HepG2 (cell line): ENCODE measurements around the gene CD300A. TPM values are rescaled to one million over a fixed set of nuclear protein-coding genes. Genes with fewer than 3 reads are reported as not detected.
A peak's percentile ranks its signal among the peaks of the same experiment; 100 is the strongest.

Experiments
- ARID4A ChIP-seq: sonication (generic); formaldehyde crosslinking; IDR thresholded peaks from 2 replicates; pipeline ENCODE4 v1.5.0; 2020; ENCODE audit warnings: mild to moderate bottlenecking, missing genetic modification reagents, borderline replicate concordance
- ATF4 ChIP-seq, 2 experiments: fragments of 450-650 bp in 1 of 2; sonication (generic) in 1 of 2; formaldehyde crosslinking; IDR thresholded peaks; 2 replicates each; pipeline versions ENCODE4 v1.5.0 to v1.8.0; 2020 to 2022; ENCODE audit warnings: mild to moderate bottlenecking in 1 of 2, missing genetic modification reagents in 1 of 2
- FOXC1 ChIP-seq: sonication (generic); formaldehyde crosslinking; IDR thresholded peaks from 2 replicates; pipeline ENCODE4 v1.8.0; 2022; ENCODE audit warnings: mild to moderate bottlenecking, missing genetic modification reagents, borderline replicate concordance
- HIC2 ChIP-seq: sonication (generic); formaldehyde crosslinking; IDR thresholded peaks from 2 replicates; pipeline ENCODE4 v1.9.0; 2022; ENCODE audit warnings: low read depth, missing genetic modification reagents
- KDM5B ChIP-seq: sonication (generic); formaldehyde crosslinking; IDR thresholded peaks from 2 replicates; pipeline ENCODE4 v1.4.0; 2020; ENCODE audit warnings: missing genetic modification reagents, mild to moderate bottlenecking, borderline replicate concordance
- SIN3B ChIP-seq: fragments of 150-350 bp; IDR thresholded peaks from 2 replicates; pipeline ENCODE4 v1.6.1; 2014; ENCODE audit warnings: low read length
- ZNF589 ChIP-seq: sonication (generic); formaldehyde crosslinking; conservative IDR thresholded peaks from 2 replicates; pipeline ENCODE4 v1.8.0; 2022; ENCODE audit warnings: mild to moderate bottlenecking, moderate library complexity, missing genetic modification reagents
- polyA plus RNA-seq, 8 experiments: library from polyadenylated mRNA; depleted of rRNA in 3 of 8; stranded (reverse) in 7 of 8; unstranded in 1 of 8; fragments of >200 nt; fragmentation: Illumina TruSeq in 4 of 8; extraction: Trizol in 4 of 8; gene quantifications; 2 replicates each; pipeline versions ENCODE4 v1.2.1 to v1.2.3, GENCODE V29; 2011 to 2016; ENCODE audit warnings: low read depth in 4 of 8, missing spikeins in 1 of 8, mixed read lengths in 1 of 8; ENCODE audit not compliant: insufficient read depth in 1 of 8
- total RNA-seq, 5 experiments: library from RNA; depleted of rRNA; stranded (reverse); fragments of >200 nt; fragmentation: Illumina TruSeq; extraction: Trizol; gene quantifications; 2 replicates each; pipeline ENCODE4 v1.2.3, GENCODE V29; 2016; ENCODE audit warnings: low read depth in 1 of 5

The CD300A gene
- total and polyA plus RNA-seq, 2 of the 13 experiments (the other 11 are each of a cell fraction or from before 2014, with no cell fraction given): not detected

- TF ChIP-seq ARID4A (CRISPR knock-in tag) (peak; percentile 92), HIC2 (CRISPR knock-in tag) (no peak; the same call in none of the 2 replicates), FOXC1 (peak; percentile 92), SIN3B (0 out of 2 replicates have a peak, but pooled peaks have one; percentile 35), ATF4 (CRISPR knock-in tag; IDR thresholded peaks at IDR 0.05) (peak in 1 of 2 experiments; percentile 88; a peak in 2 of 4 replicates), ZNF589 (CRISPR knock-in tag) (peak; percentile 85), KDM5B (CRISPR knock-in tag) (peak; percentile 83)
Observed at GRCh38 chr17:74431568-74432423, 34.6 kb upstream of the CD300A start, which contains the start of gene GPRC5C (continued).
